SK-N-SH (cell line): ENCODE results near the gene NT5DC2. TPM values are rescaled to one million over a fixed set of nuclear protein-coding genes. Genes with fewer than 3 reads are reported as not detected.

Experiments used
- CTCF ChIA-PET: fragments of 300-600, 350-600 bp; formaldehyde crosslinking; extraction: SDS; loops from one replicate; lab custom pipeline; 2021; lab: Yijun Ruan, JAX
- POLR2A ChIA-PET: fragments of 350-600 bp; sonication (Branson Sonifier 250); formaldehyde crosslinking; extraction: SDS; loops from one replicate; lab custom pipeline; 2020; ENCODE audit warnings: antibody characterized with exemption, inconsistent platforms; lab: Yijun Ruan, JAX
- DNase-seq: peaks from one replicate; pipeline ENCODE4 v3.0.0; 2012
- H2AFZ ChIP-seq: fragments of 200-600 bp; sonication (generic); 2 replicates; pipeline ENCODE4 v1.8.1; 2016; ENCODE audit warnings: antibody characterized with exemption, mild to moderate bottlenecking, low read depth
- H3F3A ChIP-seq: fragments of 200-600 bp; sonication (generic); replicated peaks from 2 replicates; pipeline ENCODE3; 2016; ENCODE audit warnings: antibody characterized with exemption, mild to moderate bottlenecking; ENCODE audit not compliant: insufficient read depth
- H3K27ac ChIP-seq, 2 experiments: fragments of 200-500 bp in 1 of 2; fragments of 200-600 bp in 1 of 2; sonication (Bioruptor generic) in 1 of 2; sonication (generic), shearing (Covaris generic) in 1 of 2; 2 replicates each; pipeline versions ENCODE4 v1.5.1 to v1.6.1; 2014 to 2016; ENCODE audit warnings: low read depth in 2 of 2, inconsistent platforms in 1 of 2, low read length in 1 of 2, mild to moderate bottlenecking in 1 of 2, mixed read lengths in 1 of 2
- H3K27me3 ChIP-seq: fragments of 200-600 bp; sonication (generic), shearing (Covaris generic); 2 replicates; pipeline ENCODE4 v1.6.1; 2016; ENCODE audit warnings: mixed run types; ENCODE audit not compliant: insufficient read depth
- H3K36me3 ChIP-seq, 2 experiments: fragments of 200-500 bp in 1 of 2; fragments of 200-600 bp in 1 of 2; sonication (Bioruptor generic) in 1 of 2; sonication (generic) in 1 of 2; replicated peaks in 1 of 2; 2 replicates each; pipeline versions ENCODE3 to v1.5.1; 2014 to 2016; ENCODE audit warnings: low read length in 1 of 2, mild to moderate bottlenecking in 1 of 2; ENCODE audit not compliant: insufficient read depth in 2 of 2, control insufficient read depth in 1 of 2
- H3K4me1 ChIP-seq, 2 experiments: fragments of 200-500 bp in 1 of 2; fragments of 200-600 bp in 1 of 2; sonication (Bioruptor generic) in 1 of 2; sonication (generic), shearing (Covaris generic) in 1 of 2; 2 replicates each; pipeline versions ENCODE4 v1.5.1 to v1.6.1; 2014 to 2016; ENCODE audit warnings: low read depth in 1 of 2, low read length in 1 of 2, mixed run types in 1 of 2; ENCODE audit not compliant: insufficient read depth in 2 of 2, control insufficient read depth in 1 of 2
- H3K4me2 ChIP-seq: fragments of 200-600 bp; sonication (generic), shearing (Covaris generic); 2 replicates; pipeline ENCODE4 v1.6.1; 2017; ENCODE audit warnings: mixed run types
- H3K4me3 ChIP-seq, 2 experiments: fragments of 200-500 bp in 1 of 2; fragments of 200-600 bp in 1 of 2; sonication (Bioruptor generic) in 1 of 2; sonication (generic), shearing (Covaris generic) in 1 of 2; 2 replicates each; pipeline versions ENCODE4 v1.5.1 to v1.8.1; 2014 to 2016; ENCODE audit warnings: low read depth in 2 of 2, inconsistent platforms in 1 of 2, low read length in 1 of 2, mild to moderate bottlenecking in 1 of 2, mixed read lengths in 1 of 2, moderate library complexity in 1 of 2
- H3K79me2 ChIP-seq: fragments of 200-600 bp; sonication (generic); 2 replicates; pipeline ENCODE4 v1.8.1; 2017; ENCODE audit warnings: mild to moderate bottlenecking; ENCODE audit not compliant: insufficient read depth
- H3K9ac ChIP-seq: fragments of 200-600 bp; sonication (generic); 2 replicates; pipeline ENCODE4 v1.6.1; 2017; ENCODE audit warnings: mixed run types
- H3K9me2 ChIP-seq: fragments of 200-600 bp; sonication (generic); 2 replicates; pipeline ENCODE4 v1.6.1; 2017; ENCODE audit warnings: mixed run types
- H3K9me3 ChIP-seq: fragments of 200-600 bp; sonication (generic); 2 replicates; pipeline ENCODE4 v1.6.1; 2017; ENCODE audit warnings: mixed run types, mild to moderate bottlenecking, moderate library complexity
- H4K20me1 ChIP-seq: fragments of 200-600 bp; sonication (generic); 2 replicates; pipeline ENCODE4 v1.6.1; 2017; ENCODE audit warnings: mild to moderate bottlenecking, mixed run types; ENCODE audit not compliant: insufficient read depth
- FOXJ3 ChIP-seq: sonication (generic); formaldehyde crosslinking; IDR thresholded peaks from 2 replicates; pipeline ENCODE4 v1.5.1; 2020; ENCODE audit warnings: mild to moderate bottlenecking, missing genetic modification reagents
- FOXM1 ChIP-seq: IDR thresholded peaks from 2 replicates; pipeline ENCODE4 v1.4.0; 2012; ENCODE audit warnings: low read depth, mild to moderate bottlenecking
- MEF2A ChIP-seq: IDR thresholded peaks from 2 replicates; pipeline ENCODE4 v1.4.0; 2012; ENCODE audit warnings: low read depth, borderline replicate concordance
- MXI1 ChIP-seq: IDR thresholded peaks from 2 replicates; pipeline ENCODE4 v1.6.1; 2012; ENCODE audit warnings: mild to moderate bottlenecking, low read depth, low read length, improper control_type of control experiment
- NFIC ChIP-seq: IDR thresholded peaks from 2 replicates; pipeline ENCODE4 v1.4.0; 2012; ENCODE audit warnings: borderline replicate concordance
- POLR2AphosphoS5 ChIP-seq: IDR thresholded peaks from 2 replicates; pipeline ENCODE4 v1.6.1; 2012; ENCODE audit warnings: low read depth, low read length
- RCOR1 ChIP-seq: fragments of 150-350 bp; IDR thresholded peaks from 2 replicates; pipeline ENCODE4 v1.6.1; 2017; ENCODE audit warnings: antibody characterized with exemption, low read length
- USF1 ChIP-seq: IDR thresholded peaks from 2 replicates; pipeline ENCODE4 v1.4.0; 2012; ENCODE audit warnings: low read depth, borderline replicate concordance
- YY1 ChIP-seq: IDR thresholded peaks from 2 replicates; pipeline ENCODE4 v1.4.0; 2012; ENCODE audit warnings: low read depth, mild to moderate bottlenecking
- WGBS: methylation state at CpG from one replicate; pipeline ENCODE4 v1.1.6; 2017; ENCODE audit warnings: low lambda C conversion rate; 5-methylcytosine and 5-hydroxymethylcytosine counted together
- polyA plus RNA-seq, 3 experiments: library from polyadenylated mRNA; depleted of rRNA; stranded (reverse); fragments of >200 nt; gene quantifications; 2 replicates each; pipeline ENCODE4 v1.2.3, GENCODE V29; 2012
- TF ChIP-seq, protein P1 (sequence below): fragments of 150-350 bp; IDR thresholded peaks from 2 replicates; pipeline ENCODE4 v1.6.1; 2016; ENCODE audit warnings: mild to moderate bottlenecking, low read depth, low read length
- TF ChIP-seq, protein P2 (sequence below): fragments of 200-600 bp; sonication (generic); IDR thresholded peaks from 2 replicates; pipeline ENCODE4 v1.6.1; 2017; ENCODE audit warnings: antibody characterized with exemption, mild to moderate bottlenecking, moderate library complexity

The NT5DC2 gene
- polyA plus RNA-seq, 1 of the 3 experiments (the other 2 are of a cell fraction): 113 TPM

DNA sequence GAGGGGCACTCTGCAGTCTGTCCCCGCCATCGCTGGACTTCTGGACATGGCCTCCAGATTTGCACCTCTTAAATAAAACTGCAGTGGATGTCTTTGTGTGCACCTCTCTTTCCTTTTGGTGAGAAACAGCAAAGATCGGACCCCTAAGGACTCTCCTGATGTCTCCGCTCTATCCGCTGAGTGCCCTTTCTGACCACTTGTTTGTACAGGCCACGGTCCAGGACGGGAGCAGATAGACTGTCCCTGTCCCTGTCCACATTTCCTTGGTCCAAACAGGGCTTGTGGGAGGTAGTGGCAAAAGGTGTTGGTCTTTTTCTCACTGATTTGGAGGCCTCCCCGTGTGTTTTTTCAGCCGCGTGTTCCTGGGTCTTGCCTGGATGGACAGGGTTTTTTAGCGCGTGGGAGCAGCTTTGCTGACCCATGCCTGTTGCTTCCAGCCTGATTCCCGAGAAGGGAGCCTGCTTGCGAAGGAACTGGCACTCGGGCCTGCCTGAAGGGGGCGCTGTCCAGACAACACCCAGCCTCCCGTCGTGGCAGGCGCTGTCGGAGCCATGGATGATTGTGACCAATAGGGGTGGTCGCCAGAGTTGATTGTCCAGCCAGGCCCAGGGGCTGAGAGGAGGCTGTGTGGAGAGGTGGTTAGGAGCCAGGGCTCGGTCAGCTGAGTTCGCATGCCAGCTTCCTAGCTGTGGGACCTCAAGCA, 51.7 kb downstream of the NT5DC2 start:
- Histone ChIP-seq H3K9me2 (no peaks in the 10 kb centered on the region), H3K4me3 (no peak overlapping the region), H3K36me3 (peaks cover 24 to 66% of the 10 kb centered on the region in 2 experiments), H3K4me1 (peaks cover 0 to 51% of the 10 kb centered on the region in 2 experiments; a peak in 1 of 4 replicates), H3K4me2 (no peak overlapping the region), H3K79me2 (no peaks in the 10 kb centered on the region), H3K27me3 (no peaks in the 10 kb centered on the region), H3F3A (no peaks in the 10 kb centered on the region), H2AFZ (no peak overlapping the region), H4K20me1 (no peaks in the 10 kb centered on the region), H3K9ac (no peak overlapping the region), H3K9me3 (no peaks in the 10 kb centered on the region)
- peak; percentile 72 for DNase-seq
- 96% methylated on average over 19 of the region's 23 CpGs for WGBS
- POLR2A ChIA-PET: no interaction called here
- CTCF ChIA-PET: interaction anchor here (0.6 to 2.8 kb wide), 8 partner anchors 8 to 70 kb away, joined by 3 to 13 read pairs (median 4); partner anchors contain the start of genes SEMA3G and STAB1
- TF ChIP-seq, protein P1, sequence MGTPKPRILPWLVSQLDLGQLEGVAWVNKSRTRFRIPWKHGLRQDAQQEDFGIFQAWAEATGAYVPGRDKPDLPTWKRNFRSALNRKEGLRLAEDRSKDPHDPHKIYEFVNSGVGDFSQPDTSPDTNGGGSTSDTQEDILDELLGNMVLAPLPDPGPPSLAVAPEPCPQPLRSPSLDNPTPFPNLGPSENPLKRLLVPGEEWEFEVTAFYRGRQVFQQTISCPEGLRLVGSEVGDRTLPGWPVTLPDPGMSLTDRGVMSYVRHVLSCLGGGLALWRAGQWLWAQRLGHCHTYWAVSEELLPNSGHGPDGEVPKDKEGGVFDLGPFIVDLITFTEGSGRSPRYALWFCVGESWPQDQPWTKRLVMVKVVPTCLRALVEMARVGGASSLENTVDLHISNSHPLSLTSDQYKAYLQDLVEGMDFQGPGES: no peak
- TF ChIP-seq, protein P2, sequence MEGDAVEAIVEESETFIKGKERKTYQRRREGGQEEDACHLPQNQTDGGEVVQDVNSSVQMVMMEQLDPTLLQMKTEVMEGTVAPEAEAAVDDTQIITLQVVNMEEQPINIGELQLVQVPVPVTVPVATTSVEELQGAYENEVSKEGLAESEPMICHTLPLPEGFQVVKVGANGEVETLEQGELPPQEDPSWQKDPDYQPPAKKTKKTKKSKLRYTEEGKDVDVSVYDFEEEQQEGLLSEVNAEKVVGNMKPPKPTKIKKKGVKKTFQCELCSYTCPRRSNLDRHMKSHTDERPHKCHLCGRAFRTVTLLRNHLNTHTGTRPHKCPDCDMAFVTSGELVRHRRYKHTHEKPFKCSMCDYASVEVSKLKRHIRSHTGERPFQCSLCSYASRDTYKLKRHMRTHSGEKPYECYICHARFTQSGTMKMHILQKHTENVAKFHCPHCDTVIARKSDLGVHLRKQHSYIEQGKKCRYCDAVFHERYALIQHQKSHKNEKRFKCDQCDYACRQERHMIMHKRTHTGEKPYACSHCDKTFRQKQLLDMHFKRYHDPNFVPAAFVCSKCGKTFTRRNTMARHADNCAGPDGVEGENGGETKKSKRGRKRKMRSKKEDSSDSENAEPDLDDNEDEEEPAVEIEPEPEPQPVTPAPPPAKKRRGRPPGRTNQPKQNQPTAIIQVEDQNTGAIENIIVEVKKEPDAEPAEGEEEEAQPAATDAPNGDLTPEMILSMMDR: peak; percentile 57
- TF ChIP-seq, all 33 proteins: peak for 1
- peak overlapping the region in 1 of 2 experiments; percentile 83; a peak in 2 of 4 replicates for H3K27ac ChIP-seq

DNA sequence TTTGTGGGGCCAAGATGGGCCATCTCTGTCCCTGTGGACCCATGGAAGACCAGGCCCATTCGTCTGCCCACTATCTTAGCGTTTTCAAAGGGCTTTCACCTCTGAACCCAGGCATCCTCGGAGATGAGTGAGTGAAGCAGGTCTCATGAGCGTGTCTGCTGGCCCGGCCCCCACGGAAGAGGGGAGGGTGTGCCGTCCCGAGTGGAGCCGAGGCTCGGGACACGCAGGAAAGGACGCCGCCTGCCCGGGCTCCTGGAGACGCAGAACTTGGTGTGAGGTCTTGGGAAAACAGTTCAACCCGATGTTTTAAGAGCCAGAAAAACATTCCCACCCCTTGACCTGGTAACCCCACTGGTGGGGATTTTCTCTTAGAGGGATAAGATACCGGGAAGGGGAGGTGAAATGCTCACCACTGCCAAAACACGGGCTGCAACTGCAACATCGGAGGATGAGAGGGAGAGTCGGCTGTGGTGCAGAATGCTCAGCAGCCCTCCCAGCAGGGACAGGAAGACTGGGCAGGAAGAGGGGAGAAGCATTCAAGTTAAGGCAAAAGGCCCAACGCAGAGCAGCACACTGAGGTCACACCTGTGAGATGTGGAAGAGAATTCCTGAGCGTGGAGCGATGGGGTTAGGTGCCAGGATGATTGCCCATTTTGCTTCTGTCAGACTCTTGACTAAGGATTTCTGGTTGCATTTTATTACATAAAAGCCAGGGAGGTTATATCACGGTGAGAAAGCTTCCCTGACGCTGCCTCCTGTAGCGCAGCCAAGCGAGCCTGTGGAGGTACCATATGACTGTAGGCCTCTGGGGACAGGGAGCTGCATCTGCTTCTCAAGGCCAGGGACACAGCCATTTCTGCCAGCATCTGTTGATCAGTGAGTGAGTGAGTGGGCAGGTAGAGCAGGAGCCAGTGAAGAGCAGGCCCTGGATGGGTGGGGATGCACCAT, 52.6 kb downstream of the NT5DC2 start:
- Histone ChIP-seq H3K79me2 (no peaks in the 10 kb centered on the region), H3K4me1 (peaks cover 0 to 51% of the 10 kb centered on the region in 2 experiments; a peak in 1 of 4 replicates), H3K27ac (peak overlapping the region in 1 of 2 experiments; percentile 40; a peak in 1 of 4 replicates), H3K4me2 (no peak overlapping the region), H3K36me3 (peaks cover 30 to 68% of the 10 kb centered on the region in 2 experiments), H3K9ac (no peak overlapping the region), H3K9me3 (no peaks in the 10 kb centered on the region), H3K27me3 (no peaks in the 10 kb centered on the region), H2AFZ (no peak overlapping the region), H3K4me3 (no peak overlapping the region), H4K20me1 (no peaks in the 10 kb centered on the region), H3K9me2 (no peaks in the 10 kb centered on the region), H3F3A (no peaks in the 10 kb centered on the region)
- ChIA-PET POLR2A (interaction anchor here (1.7 kb wide), 1 partner anchor 8 kb away, joined by 8 read pairs; no protein-coding TSS in a partner anchor), CTCF (interaction anchor here (0.6 to 2.1 kb wide), 5 partner anchors 9 to 71 kb away, joined by 3 to 8 read pairs (median 3); partner anchors contain the start of gene STAB1)
- WGBS: 96% methylated on average over 25 of the region's 27 CpGs
- DNase-seq: no peak
- TF ChIP-seq USF1 (no peak), FOXM1 (no peak), POLR2AphosphoS5 (no peak), FOXJ3 (CRISPR knock-in tag) (no peak), YY1 (no peak), MXI1 (no peak), MEF2A (no peak), RCOR1 (no peak), NFIC (no peak)
